ENCODE data around the gene EEFSEC.

DNA sequence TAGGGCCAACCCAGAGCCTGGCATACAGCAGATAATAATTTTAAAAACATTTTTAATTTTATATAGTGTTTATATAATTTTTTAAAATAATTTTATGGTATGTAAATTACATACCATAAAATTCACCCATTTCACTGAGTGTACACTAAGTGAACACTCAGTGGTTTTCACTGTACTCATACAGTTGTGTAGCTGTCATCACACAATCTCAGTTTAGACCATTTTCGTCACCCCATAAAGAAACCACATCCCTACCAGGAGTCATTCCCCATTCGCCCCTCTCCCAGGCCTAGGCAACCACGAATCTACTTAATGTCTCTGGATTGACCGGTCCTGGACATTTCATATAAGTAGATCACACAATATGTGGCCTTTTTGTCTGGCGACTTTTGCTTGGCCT is 10.2 kb downstream of the EEFSEC start:
- TF ChIP-seq, protein P1, sequence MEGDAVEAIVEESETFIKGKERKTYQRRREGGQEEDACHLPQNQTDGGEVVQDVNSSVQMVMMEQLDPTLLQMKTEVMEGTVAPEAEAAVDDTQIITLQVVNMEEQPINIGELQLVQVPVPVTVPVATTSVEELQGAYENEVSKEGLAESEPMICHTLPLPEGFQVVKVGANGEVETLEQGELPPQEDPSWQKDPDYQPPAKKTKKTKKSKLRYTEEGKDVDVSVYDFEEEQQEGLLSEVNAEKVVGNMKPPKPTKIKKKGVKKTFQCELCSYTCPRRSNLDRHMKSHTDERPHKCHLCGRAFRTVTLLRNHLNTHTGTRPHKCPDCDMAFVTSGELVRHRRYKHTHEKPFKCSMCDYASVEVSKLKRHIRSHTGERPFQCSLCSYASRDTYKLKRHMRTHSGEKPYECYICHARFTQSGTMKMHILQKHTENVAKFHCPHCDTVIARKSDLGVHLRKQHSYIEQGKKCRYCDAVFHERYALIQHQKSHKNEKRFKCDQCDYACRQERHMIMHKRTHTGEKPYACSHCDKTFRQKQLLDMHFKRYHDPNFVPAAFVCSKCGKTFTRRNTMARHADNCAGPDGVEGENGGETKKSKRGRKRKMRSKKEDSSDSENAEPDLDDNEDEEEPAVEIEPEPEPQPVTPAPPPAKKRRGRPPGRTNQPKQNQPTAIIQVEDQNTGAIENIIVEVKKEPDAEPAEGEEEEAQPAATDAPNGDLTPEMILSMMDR (IDR thresholded peaks at IDR 0.05): no peak
- no peak for TF ChIP-seq SIN3A (IDR thresholded peaks at IDR 0.05; ENCODE audit: borderline replicate concordance, insufficient read depth, low read depth, low read length)
- TF ChIP-seq, protein P2, sequence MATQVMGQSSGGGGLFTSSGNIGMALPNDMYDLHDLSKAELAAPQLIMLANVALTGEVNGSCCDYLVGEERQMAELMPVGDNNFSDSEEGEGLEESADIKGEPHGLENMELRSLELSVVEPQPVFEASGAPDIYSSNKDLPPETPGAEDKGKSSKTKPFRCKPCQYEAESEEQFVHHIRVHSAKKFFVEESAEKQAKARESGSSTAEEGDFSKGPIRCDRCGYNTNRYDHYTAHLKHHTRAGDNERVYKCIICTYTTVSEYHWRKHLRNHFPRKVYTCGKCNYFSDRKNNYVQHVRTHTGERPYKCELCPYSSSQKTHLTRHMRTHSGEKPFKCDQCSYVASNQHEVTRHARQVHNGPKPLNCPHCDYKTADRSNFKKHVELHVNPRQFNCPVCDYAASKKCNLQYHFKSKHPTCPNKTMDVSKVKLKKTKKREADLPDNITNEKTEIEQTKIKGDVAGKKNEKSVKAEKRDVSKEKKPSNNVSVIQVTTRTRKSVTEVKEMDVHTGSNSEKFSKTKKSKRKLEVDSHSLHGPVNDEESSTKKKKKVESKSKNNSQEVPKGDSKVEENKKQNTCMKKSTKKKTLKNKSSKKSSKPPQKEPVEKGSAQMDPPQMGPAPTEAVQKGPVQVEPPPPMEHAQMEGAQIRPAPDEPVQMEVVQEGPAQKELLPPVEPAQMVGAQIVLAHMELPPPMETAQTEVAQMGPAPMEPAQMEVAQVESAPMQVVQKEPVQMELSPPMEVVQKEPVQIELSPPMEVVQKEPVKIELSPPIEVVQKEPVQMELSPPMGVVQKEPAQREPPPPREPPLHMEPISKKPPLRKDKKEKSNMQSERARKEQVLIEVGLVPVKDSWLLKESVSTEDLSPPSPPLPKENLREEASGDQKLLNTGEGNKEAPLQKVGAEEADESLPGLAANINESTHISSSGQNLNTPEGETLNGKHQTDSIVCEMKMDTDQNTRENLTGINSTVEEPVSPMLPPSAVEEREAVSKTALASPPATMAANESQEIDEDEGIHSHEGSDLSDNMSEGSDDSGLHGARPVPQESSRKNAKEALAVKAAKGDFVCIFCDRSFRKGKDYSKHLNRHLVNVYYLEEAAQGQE (IDR thresholded peaks at IDR 0.05; ENCODE audit: insufficient read depth in 1 of 2, low read depth in 2 of 2, low read length in 1 of 2): no peak

Measured in Panc1 (cell line).